Measurements from ENCODE around the gene NRL. TPM values are rescaled to one million over a fixed set of nuclear protein-coding genes. Genes with fewer than 3 reads are reported as not detected.
A peak's percentile ranks its signal among the peaks of the same experiment; 100 is the strongest.
"Not testable (repeated sequence)": the region's sequence is repeated elsewhere in the genome, so short reads cannot be mapped to it uniquely, and the experiment has no call there.

The NRL gene
- total RNA-seq, 1 donor from 2014 or later: 5.5 TPM

- POLR2A ChIA-PET: no interaction called here
Observed at GRCh38 chr14:24036169-24036962, 78.4 kb downstream of the NRL start.

GRCh38 chr14:24035769-24036168 lies 79.0 kb downstream of the NRL start:
- CTCF ChIA-PET: interaction anchor here (0.6 to 0.9 kb wide), 4 partner anchors 11 to 404 kb away, joined by 3 to 4 read pairs (median 3); no protein-coding TSS in a partner anchor
- H3K4me1 Mint-ChIP-seq; H3K36me3 Mint-ChIP-seq (ENCODE audit: low read depth); DNase-seq; H3K27me3 Mint-ChIP-seq; H3K9me3 Mint-ChIP-seq; H3K27ac Mint-ChIP-seq; ATAC-seq (ENCODE audit: low read depth); POLR2A ChIA-PET: not testable (repeated sequence)
- H3K4me3 Mint-ChIP-seq: peak overlapping the region; percentile 89
- intact Hi-C loops (cut with micrococcal nuclease): loop anchor here (1.0 to 5.0 kb wide), 6 partner anchors 15 to 403 kb away; partner anchors contain the start of genes DHRS4L2 and PCK2

More at GRCh38 chr14:24036169-24036962, 78.4 kb downstream of the NRL start:
- intact Hi-C loops (cut with micrococcal nuclease): loop anchor here (1.0 to 5.0 kb wide), 6 partner anchors 14 to 404 kb away; partner anchors contain the start of genes DHRS4L2 and PCK2
- DNase-seq (peak; percentile 50), ATAC-seq (ENCODE audit: low read depth) (peak; percentile 76)
- TF ChIP-seq CTCF (IDR thresholded peaks at IDR 0.05): no peak
- peak overlapping the region; percentile 89 for H3K4me3 Mint-ChIP-seq
- H3K36me3 Mint-ChIP-seq (ENCODE audit: low read depth): no peaks in the 10 kb centered on the region
- H3K9me3 Mint-ChIP-seq: peaks cover 6% of the 10 kb centered on the region
- CTCF ChIA-PET: interaction anchor here (0.6 to 0.9 kb wide), 4 partner anchors 10 to 405 kb away, joined by 3 to 4 read pairs (median 3); no protein-coding TSS in a partner anchor
- no peaks in the 10 kb centered on the region for H3K27me3 Mint-ChIP-seq
- H3K27ac Mint-ChIP-seq: peak overlapping the region; percentile 62
- peaks cover 7% of the 10 kb centered on the region for H3K4me1 Mint-ChIP-seq

DNA sequence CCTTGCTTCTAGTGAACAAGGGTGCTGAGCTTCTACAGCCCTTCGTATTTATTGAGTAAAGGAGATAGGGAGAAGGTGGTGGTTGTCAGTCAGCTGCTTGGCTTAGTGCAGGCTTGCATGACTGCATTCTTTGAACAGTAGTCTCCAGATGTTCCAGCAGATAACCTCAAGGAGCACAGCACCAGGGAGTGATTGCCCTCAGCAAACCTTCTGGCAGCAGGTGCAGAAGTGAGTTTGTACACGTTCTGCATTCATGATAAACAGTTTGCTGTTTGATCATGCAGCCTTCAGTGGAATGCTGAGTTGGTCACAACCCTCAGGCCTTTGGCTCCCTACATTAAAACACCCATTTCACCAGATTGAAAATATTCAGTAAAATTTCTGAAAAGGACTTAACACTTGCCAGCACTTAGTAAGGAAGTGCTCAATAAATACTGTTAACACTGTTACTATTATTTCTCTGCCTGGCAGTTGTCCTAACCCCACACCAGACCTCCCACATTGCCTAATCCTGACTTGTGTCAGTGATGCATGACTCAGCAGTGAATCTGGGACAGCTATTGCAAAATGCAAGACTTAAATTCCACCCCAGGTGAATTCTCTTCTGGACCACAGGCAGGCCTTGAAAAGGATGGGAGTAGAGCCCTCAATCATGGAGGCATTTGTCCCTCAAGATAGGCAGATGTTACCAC lies 81.9 kb downstream of the NRL start:
- Mint-ChIP-seq H3K27ac (no peak overlapping the region), H3K4me1 (peaks cover 7% of the 10 kb centered on the region), H3K27me3 (peaks cover 2% of the 10 kb centered on the region), H3K4me3 (no peak overlapping the region), H3K9me3 (peaks cover 7% of the 10 kb centered on the region), H3K36me3 (ENCODE audit: low read depth) (no peaks in the 10 kb centered on the region)
- ChIA-PET CTCF (no interaction called here), POLR2A (interaction anchor here (0.9 kb wide), 1 partner anchor 81 kb away, joined by 3 read pairs; the partner anchor contains the start of gene DCAF11)
- intact Hi-C loops (cut with micrococcal nuclease): no loop called here
- no peak for TF ChIP-seq CTCF (IDR thresholded peaks at IDR 0.05)
- DNase-seq: no peak
- ATAC-seq (ENCODE audit: low read depth): no peak

DNA sequence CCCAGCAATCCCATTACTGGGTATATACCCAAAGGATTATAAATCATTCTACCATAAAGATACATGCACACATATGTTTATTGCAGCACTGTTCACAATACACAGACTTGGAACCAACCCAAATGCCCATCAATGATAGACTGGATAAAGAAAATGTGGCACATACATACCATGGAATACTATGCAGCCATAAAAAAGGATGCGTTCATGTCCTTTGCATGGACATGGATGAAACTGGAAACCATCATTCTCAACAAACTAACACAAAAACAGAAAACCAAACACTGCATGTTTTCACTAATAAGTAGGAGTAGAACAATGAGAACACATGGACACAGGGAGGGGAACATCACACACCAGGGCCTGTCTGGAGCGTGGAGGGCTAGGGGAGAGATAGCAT lies 83.4 kb downstream of the NRL start:
- H3K9me3 Mint-ChIP-seq; H3K27ac Mint-ChIP-seq; POLR2A ChIA-PET; ATAC-seq (ENCODE audit: low read depth); H3K36me3 Mint-ChIP-seq (ENCODE audit: low read depth); H3K4me3 Mint-ChIP-seq; CTCF ChIA-PET; DNase-seq; H3K27me3 Mint-ChIP-seq; H3K4me1 Mint-ChIP-seq; intact Hi-C loops (cut with micrococcal nuclease): not testable (repeated sequence)

DNA sequence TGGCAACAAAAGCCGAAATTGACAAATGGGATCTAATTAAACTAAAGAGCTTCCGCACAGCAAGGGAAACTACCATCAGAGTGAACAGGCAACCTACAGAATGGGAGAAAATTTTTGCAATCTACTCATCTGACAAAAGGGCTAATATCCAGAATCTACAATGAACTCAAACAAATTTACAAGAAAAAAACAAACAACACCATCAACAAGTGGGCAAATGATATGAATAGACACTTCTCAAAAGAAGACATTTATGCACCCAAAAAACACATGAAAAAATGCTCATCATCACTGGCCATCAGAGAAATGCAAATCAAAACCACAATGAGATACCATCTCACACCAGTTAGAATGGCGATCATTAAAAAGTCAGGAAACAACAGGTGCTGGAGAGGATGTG lies 85.1 kb downstream of the NRL start:
- ATAC-seq (ENCODE audit: low read depth); H3K4me1 Mint-ChIP-seq; intact Hi-C loops (cut with micrococcal nuclease); H3K36me3 Mint-ChIP-seq (ENCODE audit: low read depth); H3K9me3 Mint-ChIP-seq; H3K4me3 Mint-ChIP-seq; CTCF ChIA-PET; DNase-seq; POLR2A ChIA-PET; H3K27ac Mint-ChIP-seq; H3K27me3 Mint-ChIP-seq: not testable (repeated sequence)

Other genes starting within 250 kb of the NRL start
- gene DHRS4, start 161.2 kb downstream of the NRL start, total RNA-seq: 15.8 and 16.1 TPM in 2 replicates
- 12.7 and 17.9 TPM in 2 replicates for gene DHRS4L2, start 126.0 kb downstream of the NRL start, total RNA-seq
- 3.5 and 3.9 TPM in 2 replicates for gene CARMIL3, start 62.9 kb downstream of the NRL start, total RNA-seq
- gene CPNE6, start 43.4 kb downstream of the NRL start, total RNA-seq: 0.09 TPM in 1 of 2 replicates, not detected in the other
- 82.1 and 102 TPM in 2 replicates for gene PCK2, start 20.6 kb downstream of the NRL start, total RNA-seq
- 84.3 and 86.5 TPM in 2 replicates for gene DCAF11, start 172 bp downstream of the NRL start, total RNA-seq
- 2.3 and 2.4 TPM in 2 replicates for gene FITM1, start 15.7 kb upstream of the NRL start, total RNA-seq
- gene PSME1, start 21.2 kb upstream of the NRL start, total RNA-seq: 406 and 449 TPM in 2 replicates
- gene EMC9, start 26.6 kb upstream of the NRL start, total RNA-seq: 22.5 and 22.6 TPM in 2 replicates
- gene PSME2, start 31.7 kb upstream of the NRL start, total RNA-seq: 285 and 312 TPM in 2 replicates
- 87.4 and 99.8 TPM in 2 replicates for gene RNF31, start 32.5 kb upstream of the NRL start, total RNA-seq
- gene IRF9, start 46.3 kb upstream of the NRL start, total RNA-seq: 221 and 229 TPM in 2 replicates
- gene REC8, start 57.1 kb upstream of the NRL start, total RNA-seq: 27.0 and 35.3 TPM in 2 replicates
- 76.4 and 80.3 TPM in 2 replicates for gene IPO4, start 73.9 kb upstream of the NRL start, total RNA-seq
- gene TM9SF1, start 80.5 kb upstream of the NRL start, total RNA-seq: 24.5 and 26.3 TPM in 2 replicates
- gene TSSK4, start 90.7 kb upstream of the NRL start, total RNA-seq: 0.66 and 0.98 TPM in 2 replicates
- gene CHMP4A, start 98.5 kb upstream of the NRL start, total RNA-seq: 88.5 and 117 TPM in 2 replicates
- 12.7 and 16.3 TPM in 2 replicates for gene MDP1, start 101.1 kb upstream of the NRL start, total RNA-seq
- gene NEDD8, start 117.4 kb upstream of the NRL start, total RNA-seq: 129 and 149 TPM in 2 replicates
- gene GMPR2, start 118.0 kb upstream of the NRL start, total RNA-seq: 43.8 and 50.2 TPM in 2 replicates
- 197 and 205 TPM in 2 replicates for gene TINF2, start 127.7 kb upstream of the NRL start, total RNA-seq
- 6.4 and 6.5 TPM in 2 replicates for gene TGM1, start 148.2 kb upstream of the NRL start, total RNA-seq
- gene RABGGTA, start 156.6 kb upstream of the NRL start, total RNA-seq: 53.6 and 70.5 TPM in 2 replicates
- gene DHRS1, start 184.8 kb upstream of the NRL start, total RNA-seq: 32.5 and 33.9 TPM in 2 replicates
- gene NOP9, start 184.9 kb upstream of the NRL start, total RNA-seq: 30.5 and 36.4 TPM in 2 replicates
- gene CIDEB, start 193.0 kb upstream of the NRL start, total RNA-seq: 9.2 and 9.4 TPM in 2 replicates
- 7.7 and 9.1 TPM in 2 replicates for gene LTB4R2, start 195.2 kb upstream of the NRL start, total RNA-seq
- 8.2 and 8.6 TPM in 2 replicates for gene LTB4R, start 196.6 kb upstream of the NRL start, total RNA-seq
- 2.3 and 2.4 TPM in 2 replicates for gene ADCY4, start 220.1 kb upstream of the NRL start, total RNA-seq
- gene RIPK3, start 225.0 kb upstream of the NRL start, total RNA-seq: 38.9 and 39.2 TPM in 2 replicates